K562 (cell line): ENCODE measurements around the gene CDCP1. TPM values are rescaled to one million over a fixed set of nuclear protein-coding genes. Genes with fewer than 3 reads are reported as not detected.

Experiments used
- GATAD2B ChIP-seq: fragments of 450-650 bp; IDR thresholded peaks from 2 replicates; pipeline ENCODE4 v1.6.1; 2017; ENCODE audit warnings: mild to moderate bottlenecking, borderline replicate concordance
- HMG20B ChIP-seq: fragments of 250-450 bp; sonication (Bioruptor Pico); IDR thresholded peaks from 2 replicates; pipeline ENCODE4 v1.5.0; 2021; ENCODE audit warnings: mild to moderate bottlenecking
- MYNN ChIP-seq, 2 experiments: sonication (generic); formaldehyde crosslinking in 1 of 2; IDR thresholded peaks; 2 replicates each; pipeline versions ENCODE4 v1.5.0 to v1.6.1; 2016 to 2020; ENCODE audit warnings: antibody characterized with exemption in 1 of 2, missing genetic modification reagents in 1 of 2
- PML ChIP-seq: IDR thresholded peaks from 2 replicates; pipeline ENCODE4 v1.6.1; 2012; ENCODE audit warnings: low read length, inconsistent platforms
- SRSF3 ChIP-seq: fragments of 200-400 bp; formaldehyde crosslinking; IDR thresholded peaks from 2 replicates; pipeline ENCODE4 v1.6.1; 2016; ENCODE audit warnings: mild to moderate bottlenecking, low read length, moderate library complexity; ENCODE audit not compliant: insufficient read depth
- ZNF197 ChIP-seq: fragments of 200-800 bp; sonication (Bioruptor generic); IDR thresholded peaks from 2 replicates; pipeline ENCODE4 v1.6.1; 2016; ENCODE audit warnings: low read depth, missing genetic modification characterization, missing compliant biosample characterization
- polyA plus RNA-seq, 8 experiments: library from polyadenylated mRNA; depleted of rRNA in 4 of 8; stranded (reverse) in 5 of 8; unstranded in 3 of 8; fragments of >200 nt; fragmentation: Nextera tagmentation in 2 of 8; fragmentation: Illumina TruSeq in 1 of 8; extraction: Ambion mirVana in 2 of 8; extraction: Trizol in 1 of 8; gene quantifications; 2 replicates each; pipeline versions ENCODE4 v1.2.1 to v1.2.3, GENCODE V29; 2011 to 2014; ENCODE audit warnings: inconsistent platforms in 1 of 8, missing spikeins in 1 of 8
- total RNA-seq, 7 experiments: library from RNA; depleted of rRNA in 6 of 7; stranded (reverse); fragments of >200 nt in 6 of 7; fragmentation: Illumina TruSeq in 2 of 7; extraction: Trizol in 2 of 7; gene quantifications; 2 replicates each; pipeline versions ENCODE4 v1.2.1 to v1.2.3, GENCODE V29; 2011 to 2021; ENCODE audit warnings: low replicate concordance in 1 of 7
- TF ChIP-seq, protein P1 (sequence below): sonication (generic); formaldehyde crosslinking; IDR thresholded peaks from 2 replicates; pipeline ENCODE4 v1.8.1; 2022; ENCODE audit warnings: missing genetic modification reagents
- TF ChIP-seq, protein P2 (sequence below): fragments of 200-400 bp; formaldehyde crosslinking; IDR thresholded peaks from 2 replicates; pipeline ENCODE4 v1.6.1; 2017; ENCODE audit warnings: mild to moderate bottlenecking, low read depth, low read length, moderate library complexity
- TF ChIP-seq, protein P3 (sequence below): fragments of 250-450 bp; sonication (Bioruptor Pico); IDR thresholded peaks from 2 replicates; pipeline ENCODE4 v1.4.0; 2020
- TF ChIP-seq, protein P4 (sequence below), 2 experiments: fragments of 450-650 bp; IDR thresholded peaks; 2 replicates each; pipeline ENCODE4 v1.6.1; 2016; ENCODE audit warnings: mild to moderate bottlenecking in 2 of 2, borderline replicate concordance in 1 of 2, low read depth in 1 of 2, moderate library complexity in 1 of 2

The CDCP1 gene
- total and polyA plus RNA-seq, 9 of the 15 experiments (the other 6 are each of a cell fraction or from before 2014, with no cell fraction given) = 3.9 to 16.4 (median 5.2) TPM

DNA sequence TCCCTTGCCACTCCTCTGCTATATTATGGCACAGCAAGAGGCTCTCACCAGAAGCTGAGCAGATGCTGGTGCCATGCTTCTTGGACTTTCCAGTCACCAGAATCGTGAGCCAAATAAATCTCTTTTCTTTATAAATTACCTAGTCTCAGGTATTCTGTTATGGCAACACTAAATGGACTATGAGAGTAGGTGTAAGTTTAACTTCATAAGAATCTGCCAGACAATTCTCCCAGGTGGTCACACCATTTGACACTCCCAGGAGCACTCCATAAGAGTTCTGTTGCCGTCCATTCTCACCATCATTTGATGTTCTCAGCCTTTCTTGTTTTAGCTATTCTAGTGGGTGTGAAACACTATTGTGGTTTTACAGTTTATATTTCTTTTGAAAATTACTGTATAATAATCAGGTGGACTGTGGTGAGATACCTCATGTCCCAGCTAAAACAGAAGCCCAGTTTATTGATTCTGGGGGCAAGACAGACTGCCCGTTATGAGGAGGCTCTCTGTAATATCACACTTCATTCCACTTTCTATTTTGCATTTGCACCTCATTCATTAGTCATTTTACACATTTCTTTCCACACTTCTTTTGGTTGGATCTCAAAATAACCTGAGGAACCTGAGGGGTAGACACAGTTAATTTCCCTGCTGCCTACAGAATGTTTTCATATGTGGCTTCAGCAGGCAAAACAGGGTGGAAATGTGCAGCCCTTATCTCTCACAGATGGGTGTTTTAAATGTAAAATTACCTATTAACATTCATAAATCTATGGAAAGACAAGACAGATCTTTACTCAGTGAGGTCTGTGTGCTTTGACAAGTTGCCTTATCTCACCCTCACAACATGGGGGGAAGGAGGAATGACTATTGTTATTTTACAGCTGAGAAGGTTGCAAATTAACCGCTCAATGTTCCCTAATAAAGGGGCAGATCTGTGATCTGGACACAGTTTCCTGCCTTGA lies 42.1 kb downstream of the CDCP1 start (continued):
- TF ChIP-seq MYNN (IDR thresholded peaks at IDR 0.05) = peak; percentile 60; the same call in 1 of the 2 replicates
- TF ChIP-seq MYNN (CRISPR knock-in tag; IDR thresholded peaks at IDR 0.05) = no peak
- TF ChIP-seq HMG20B (CRISPR knock-in tag) = no peak
- TF ChIP-seq, protein P1, sequence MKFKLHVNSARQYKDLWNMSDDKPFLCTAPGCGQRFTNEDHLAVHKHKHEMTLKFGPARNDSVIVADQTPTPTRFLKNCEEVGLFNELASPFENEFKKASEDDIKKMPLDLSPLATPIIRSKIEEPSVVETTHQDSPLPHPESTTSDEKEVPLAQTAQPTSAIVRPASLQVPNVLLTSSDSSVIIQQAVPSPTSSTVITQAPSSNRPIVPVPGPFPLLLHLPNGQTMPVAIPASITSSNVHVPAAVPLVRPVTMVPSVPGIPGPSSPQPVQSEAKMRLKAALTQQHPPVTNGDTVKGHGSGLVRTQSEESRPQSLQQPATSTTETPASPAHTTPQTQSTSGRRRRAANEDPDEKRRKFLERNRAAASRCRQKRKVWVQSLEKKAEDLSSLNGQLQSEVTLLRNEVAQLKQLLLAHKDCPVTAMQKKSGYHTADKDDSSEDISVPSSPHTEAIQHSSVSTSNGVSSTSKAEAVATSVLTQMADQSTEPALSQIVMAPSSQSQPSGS (CRISPR knock-in tag) = no peak
- TF ChIP-seq, protein P2, sequence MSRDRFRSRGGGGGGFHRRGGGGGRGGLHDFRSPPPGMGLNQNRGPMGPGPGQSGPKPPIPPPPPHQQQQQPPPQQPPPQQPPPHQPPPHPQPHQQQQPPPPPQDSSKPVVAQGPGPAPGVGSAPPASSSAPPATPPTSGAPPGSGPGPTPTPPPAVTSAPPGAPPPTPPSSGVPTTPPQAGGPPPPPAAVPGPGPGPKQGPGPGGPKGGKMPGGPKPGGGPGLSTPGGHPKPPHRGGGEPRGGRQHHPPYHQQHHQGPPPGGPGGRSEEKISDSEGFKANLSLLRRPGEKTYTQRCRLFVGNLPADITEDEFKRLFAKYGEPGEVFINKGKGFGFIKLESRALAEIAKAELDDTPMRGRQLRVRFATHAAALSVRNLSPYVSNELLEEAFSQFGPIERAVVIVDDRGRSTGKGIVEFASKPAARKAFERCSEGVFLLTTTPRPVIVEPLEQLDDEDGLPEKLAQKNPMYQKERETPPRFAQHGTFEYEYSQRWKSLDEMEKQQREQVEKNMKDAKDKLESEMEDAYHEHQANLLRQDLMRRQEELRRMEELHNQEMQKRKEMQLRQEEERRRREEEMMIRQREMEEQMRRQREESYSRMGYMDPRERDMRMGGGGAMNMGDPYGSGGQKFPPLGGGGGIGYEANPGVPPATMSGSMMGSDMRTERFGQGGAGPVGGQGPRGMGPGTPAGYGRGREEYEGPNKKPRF = no peak
- TF ChIP-seq, protein P3, sequence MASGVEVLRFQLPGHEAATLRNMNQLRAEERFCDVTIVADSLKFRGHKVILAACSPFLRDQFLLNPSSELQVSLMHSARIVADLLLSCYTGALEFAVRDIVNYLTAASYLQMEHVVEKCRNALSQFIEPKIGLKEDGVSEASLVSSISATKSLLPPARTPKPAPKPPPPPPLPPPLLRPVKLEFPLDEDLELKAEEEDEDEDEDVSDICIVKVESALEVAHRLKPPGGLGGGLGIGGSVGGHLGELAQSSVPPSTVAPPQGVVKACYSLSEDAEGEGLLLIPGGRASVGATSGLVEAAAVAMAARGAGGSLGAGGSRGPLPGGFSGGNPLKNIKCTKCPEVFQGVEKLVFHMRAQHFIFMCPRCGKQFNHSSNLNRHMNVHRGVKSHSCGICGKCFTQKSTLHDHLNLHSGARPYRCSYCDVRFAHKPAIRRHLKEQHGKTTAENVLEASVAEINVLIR (CRISPR knock-in tag) = no peak; the same call in 1 of the 2 replicates
- peak; percentile 91 for TF ChIP-seq ZNF197
- TF ChIP-seq SRSF3 = no peak
- peak; percentile 98 for TF ChIP-seq GATAD2B
- peak; percentile 98 for TF ChIP-seq PML
- TF ChIP-seq, protein P4, sequence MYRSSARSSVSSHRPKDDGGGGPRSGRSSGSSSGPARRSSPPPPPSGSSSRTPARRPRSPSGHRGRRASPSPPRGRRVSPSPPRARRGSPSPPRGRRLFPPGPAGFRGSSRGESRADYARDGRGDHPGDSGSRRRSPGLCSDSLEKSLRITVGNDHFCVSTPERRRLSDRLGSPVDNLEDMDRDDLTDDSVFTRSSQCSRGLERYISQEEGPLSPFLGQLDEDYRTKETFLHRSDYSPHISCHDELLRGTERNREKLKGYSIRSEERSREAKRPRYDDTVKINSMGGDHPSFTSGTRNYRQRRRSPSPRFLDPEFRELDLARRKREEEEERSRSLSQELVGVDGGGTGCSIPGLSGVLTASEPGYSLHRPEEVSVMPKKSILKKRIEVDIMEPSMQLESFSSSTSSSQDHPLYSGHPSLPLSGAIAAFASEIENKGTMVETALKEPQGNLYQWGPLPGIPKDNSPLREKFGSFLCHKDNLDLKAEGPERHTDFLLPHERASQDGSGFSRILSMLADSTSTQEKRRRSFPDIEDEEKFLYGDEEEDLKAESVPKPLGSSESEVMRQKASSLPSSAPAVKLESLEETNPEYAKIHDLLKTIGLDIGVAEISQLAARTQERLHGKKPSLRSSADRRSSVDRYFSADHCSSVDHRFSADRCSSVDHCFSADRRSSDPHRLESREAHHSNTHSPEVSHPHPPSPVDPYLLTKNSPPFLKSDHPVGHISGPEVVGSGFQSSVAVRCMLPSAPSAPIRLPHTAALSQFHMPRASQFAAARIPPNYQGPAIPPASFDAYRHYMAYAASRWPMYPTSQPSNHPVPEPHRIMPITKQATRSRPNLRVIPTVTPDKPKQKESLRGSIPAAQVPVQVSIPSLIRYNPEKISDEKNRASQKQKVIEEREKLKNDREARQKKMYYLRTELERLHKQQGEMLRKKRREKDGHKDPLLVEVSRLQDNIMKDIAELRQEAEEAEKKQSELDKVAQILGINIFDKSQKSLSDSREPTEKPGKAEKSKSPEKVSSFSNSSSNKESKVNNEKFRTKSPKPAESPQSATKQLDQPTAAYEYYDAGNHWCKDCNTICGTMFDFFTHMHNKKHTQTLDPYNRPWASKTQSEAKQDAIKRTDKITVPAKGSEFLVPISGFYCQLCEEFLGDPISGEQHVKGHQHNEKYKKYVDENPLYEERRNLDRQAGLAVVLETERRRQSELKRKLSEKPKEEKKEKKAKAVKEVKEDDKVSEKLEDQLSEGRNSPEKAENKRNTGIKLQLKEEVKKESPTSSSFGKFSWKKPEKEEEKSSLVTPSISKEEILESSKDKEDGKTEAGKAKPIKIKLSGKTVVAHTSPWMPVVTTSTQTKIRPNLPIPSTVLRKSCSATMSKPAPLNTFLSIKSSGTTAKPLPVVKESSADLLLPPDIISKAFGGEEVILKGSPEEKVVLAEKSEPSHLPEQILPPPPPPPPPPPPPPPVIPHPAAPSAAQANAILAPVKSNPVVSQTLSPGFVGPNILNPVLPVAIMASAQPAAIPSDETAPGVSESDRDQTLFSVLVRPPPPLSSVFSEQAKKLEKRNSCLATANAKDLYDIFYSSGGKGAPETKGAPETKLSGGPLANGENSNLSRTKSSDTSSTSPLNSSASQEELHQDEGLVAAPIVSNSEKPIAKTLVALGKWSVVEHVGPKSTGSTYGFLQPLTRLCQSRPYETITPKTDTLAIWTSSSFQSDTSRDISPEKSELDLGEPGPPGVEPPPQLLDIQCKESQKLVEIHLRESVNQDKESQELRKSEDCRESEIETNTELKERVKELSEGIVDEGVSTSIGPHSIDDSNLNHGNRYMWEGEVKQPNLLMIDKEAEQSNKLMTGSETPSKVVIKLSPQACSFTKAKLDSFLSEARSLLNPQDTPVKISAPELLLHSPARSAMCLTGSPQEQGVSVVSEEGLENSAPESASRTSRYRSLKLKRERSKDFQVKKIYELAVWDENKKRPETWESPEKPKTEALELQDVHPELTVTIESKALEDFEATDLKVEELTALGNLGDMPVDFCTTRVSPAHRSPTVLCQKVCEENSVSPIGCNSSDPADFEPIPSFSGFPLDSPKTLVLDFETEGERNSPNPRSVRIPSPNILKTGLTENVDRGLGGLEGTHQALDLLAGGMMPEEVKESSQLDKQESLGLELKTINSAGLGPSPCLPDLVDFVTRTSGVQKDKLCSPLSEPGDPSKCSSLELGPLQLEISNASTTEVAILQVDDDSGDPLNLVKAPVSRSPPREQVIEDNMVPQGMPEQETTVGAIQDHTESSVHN (IDR thresholded peaks at IDR 0.05; ENCODE audit: borderline replicate concordance in 1 of 2, low read depth in 1 of 2) = peak in 1 of 2 experiments; percentile 74; a peak in 2 of 4 replicates
